BJ (cell line): ENCODE data around the gene LRIG2. TPM values are rescaled to one million over a fixed set of nuclear protein-coding genes. Genes with fewer than 3 reads are reported as not detected.

ENCODE experiments used
- CTCF ChIA-PET: fragments of 350-600 bp; formaldehyde crosslinking; extraction: SDS; loops from one replicate; lab custom pipeline; 2021; ENCODE audit warnings: antibody characterized with exemption, inconsistent platforms; lab: Yijun Ruan, JAX
- POLR2A ChIA-PET: fragments of 300-600 bp; sonication (Branson Sonifier 250); formaldehyde crosslinking; extraction: SDS; loops from one replicate; lab custom pipeline; 2021; ENCODE audit warnings: antibody characterized with exemption; lab: Charles Lee
- DNase-seq: peaks from one replicate; pipeline ENCODE4 v3.0.0-alpha.2; 2011; ENCODE audit warnings: low read depth
- H3K27me3 ChIP-seq: 2 replicates; pipeline ENCODE4 v1.6.0; 2011; ENCODE audit warnings: low read length; ENCODE audit not compliant: control insufficient read depth, insufficient read depth
- H3K36me3 ChIP-seq: 2 replicates; pipeline ENCODE4 v1.5.1; 2011; ENCODE audit warnings: low read length; ENCODE audit not compliant: control insufficient read depth, insufficient read depth
- H3K4me3 ChIP-seq: 2 replicates; pipeline ENCODE4 v1.5.1; 2011; ENCODE audit warnings: low read depth, mild to moderate bottlenecking, control low read depth, low read length
- CTCF ChIP-seq: IDR thresholded peaks from 2 replicates; pipeline ENCODE4 v1.5.1; 2011; ENCODE audit warnings: low read depth, mild to moderate bottlenecking, control low read depth, inconsistent platforms, low read length, moderate library complexity; ENCODE audit not compliant: insufficient read depth
- polyA plus RNA-seq: library from polyadenylated mRNA; depleted of rRNA; stranded (reverse); fragments of >200 nt; gene quantifications from 2 replicates; pipeline ENCODE4 v1.2.3, GENCODE V29; 2011

The LRIG2 gene
- polyA plus RNA-seq, 1 experiment, result 5.3 TPM

GRCh38 chr1:113166473-113166872 is 93.5 kb downstream of the LRIG2 start:
- Histone ChIP-seq H3K27me3 (peaks cover 1% of the 10 kb centered on the region; the same call in 1 of the 2 replicates), H3K36me3 (no peaks in the 10 kb centered on the region), H3K4me3 (no peak overlapping the region)
- no peak for TF ChIP-seq CTCF
- CTCF ChIA-PET, result no interaction called here
- no peak for DNase-seq
- POLR2A ChIA-PET, result no interaction called here

GRCh38 chr1:113168946-113169345 is 95.9 kb downstream of the LRIG2 start:
- no peaks in the 10 kb centered on the region; the same call in 1 of the 2 replicates for H3K27me3 ChIP-seq
- no peaks in the 10 kb centered on the region for H3K36me3 ChIP-seq
- no peak overlapping the region for H3K4me3 ChIP-seq
- CTCF ChIA-PET, result no interaction called here
- POLR2A ChIA-PET, result no interaction called here
- no peak for TF ChIP-seq CTCF
- no peak for DNase-seq

GRCh38 chr1:113169591-113169990 is 96.6 kb downstream of the LRIG2 start:
- POLR2A ChIA-PET, result no interaction called here
- Histone ChIP-seq H3K36me3 (no peaks in the 10 kb centered on the region), H3K27me3 (no peaks in the 10 kb centered on the region; the same call in 1 of the 2 replicates), H3K4me3 (no peak overlapping the region)
- no peak for DNase-seq
- no peak for TF ChIP-seq CTCF
- CTCF ChIA-PET, result no interaction called here

- H3K4me3 ChIP-seq, result no peak overlapping the region
- H3K27me3 ChIP-seq, result no peaks in the 10 kb centered on the region; the same call in 1 of the 2 replicates
- DNase-seq, result no peak
- POLR2A ChIA-PET, result no interaction called here
- TF ChIP-seq CTCF, result no peak
- CTCF ChIA-PET, result no interaction called here
- H3K36me3 ChIP-seq, result no peaks in the 10 kb centered on the region
Measured at GRCh38 chr1:113170519-113170918, 97.5 kb downstream of the LRIG2 start.

GRCh38 chr1:113178106-113178505 is 105.1 kb downstream of the LRIG2 start:
- H3K36me3 ChIP-seq, result no peaks in the 10 kb centered on the region
- peaks cover 5% of the 10 kb centered on the region for H3K27me3 ChIP-seq
- CTCF ChIA-PET, result interaction anchor here (1.1 to 1.2 kb wide), 2 partner anchors 9 to 27 kb away, joined by 3 read pairs; no protein-coding TSS in a partner anchor
- TF ChIP-seq CTCF, result no peak
- POLR2A ChIA-PET, result no interaction called here
- DNase-seq, result no peak
- no peak overlapping the region for H3K4me3 ChIP-seq
